NOMO-1 treated with DMSO at 0.1 percent for 48 hours (cell line): ENCODE results near the gene CNTN1.

ENCODE experiments used
- DNase-seq: peaks from one replicate; lab custom pipeline; 2025; ENCODE audit not compliant: unreplicated experiment; lab: John Stamatoyannopoulos, UW

Gene CNTN1

DNA sequence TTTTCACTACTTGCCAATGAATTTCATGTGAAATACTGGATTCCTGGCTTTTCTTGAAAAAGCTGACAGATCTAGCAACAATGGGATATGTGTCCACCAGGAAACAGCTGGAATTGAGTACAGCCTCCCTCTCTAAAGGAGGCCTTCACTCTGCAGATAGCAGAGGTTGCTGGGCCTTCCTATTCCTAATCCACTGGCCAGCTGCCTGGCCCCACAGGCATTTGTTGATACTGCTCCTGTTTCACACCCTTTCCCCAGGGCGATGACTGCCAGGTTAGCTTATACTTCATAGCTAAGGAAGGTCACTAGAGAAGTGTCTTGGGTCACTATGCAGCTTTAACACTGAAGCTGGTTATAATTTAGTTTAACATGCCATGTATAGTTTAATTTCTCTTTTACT, 408.3 kb downstream of the CNTN1 start:
- DNase-seq = no peak

DNA sequence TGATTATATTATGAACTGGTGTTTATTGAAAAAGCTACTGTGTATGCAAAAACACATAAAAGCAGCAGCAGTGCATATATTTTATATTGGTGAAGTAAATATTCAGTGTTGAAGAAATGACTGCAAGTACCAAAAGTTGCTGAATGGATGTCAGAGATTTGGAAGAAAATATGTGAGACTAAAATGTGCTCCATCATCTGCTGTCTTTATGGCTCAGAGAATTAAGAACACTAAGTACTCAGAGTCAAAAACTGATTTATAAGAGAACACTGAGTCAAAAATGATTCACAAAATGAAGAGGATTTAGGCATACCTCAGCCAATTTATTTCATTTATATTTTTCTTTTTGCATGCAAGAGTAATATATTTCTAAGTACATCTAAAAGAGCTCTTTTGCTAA, 409.6 kb downstream of the CNTN1 start:
- DNase-seq = no peak

- no peak for DNase-seq
Observed at GRCh38 chr12:41103614-41104013, 411.4 kb downstream of the CNTN1 start.

DNA sequence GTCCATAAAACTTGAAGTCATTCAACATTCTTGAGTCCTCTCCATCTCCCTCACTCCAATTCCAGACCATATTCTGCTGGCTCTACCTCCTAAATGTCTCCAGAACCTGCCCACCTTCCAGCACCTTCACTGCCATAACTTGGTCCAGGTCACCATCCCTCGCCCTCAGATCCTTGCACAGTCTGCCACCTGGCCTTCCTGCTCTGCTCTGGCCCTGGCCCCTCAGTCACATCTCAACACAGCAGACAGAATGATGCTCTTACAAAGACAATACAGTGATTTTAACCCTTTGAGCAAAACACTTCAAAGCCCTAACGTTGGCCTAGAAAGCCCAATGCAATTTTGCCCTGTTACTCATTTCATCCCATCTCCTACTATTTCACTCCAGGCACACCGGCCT, 414.1 kb downstream of the CNTN1 start:
- DNase-seq = no peak

GRCh38 chr12:41108032-41108431, 415.8 kb downstream of the CNTN1 start:
- no peak for DNase-seq

GRCh38 chr12:41112903-41113302, 420.7 kb downstream of the CNTN1 start:
- DNase-seq = no peak

- no peak for DNase-seq
Observed at GRCh38 chr12:41120211-41120610, 428.0 kb downstream of the CNTN1 start.

- no peak for DNase-seq
Observed at GRCh38 chr12:41121374-41121773, 429.1 kb downstream of the CNTN1 start.
